Sigmoid colon (tissue), 7 donors: ENCODE results near the gene VRK1. TPM values are rescaled to one million over a fixed set of nuclear protein-coding genes. Genes with fewer than 3 reads are reported as not detected.

Experiments used
- DNase-seq: peaks from one replicate; pipeline ENCODE4 v3.0.0-alpha.2; 2019
- H3K27ac ChIP-seq, 4 donors: fragments of 200-600 bp; sonication (generic); one replicate each; pipeline ENCODE4 v1.5.1; 2016 to 2019; ENCODE audit warnings: mild to moderate bottlenecking in 1 of 4
- H3K27me3 ChIP-seq, 3 donors: fragments of 200-600 bp; sonication (generic); one replicate each; pipeline ENCODE4 v1.5.1; 2019; ENCODE audit warnings: mild to moderate bottlenecking in 1 of 3
- H3K36me3 ChIP-seq, 4 donors: fragments of 200-600 bp; sonication (generic); one replicate each; pipeline ENCODE4 v1.5.1; 2016 to 2019
- H3K4me1 ChIP-seq, 4 donors: fragments of 200-600 bp; sonication (generic); one replicate each; pipeline ENCODE4 v1.5.1; 2017 to 2019
- H3K4me3 ChIP-seq, 4 donors: fragments of 200-600 bp; sonication (generic); one replicate each; pipeline ENCODE4 v1.5.1; 2017 to 2019; ENCODE audit warnings: mild to moderate bottlenecking in 2 of 4, moderate library complexity in 1 of 4
- H3K9me3 ChIP-seq, 4 donors: fragments of 200-600 bp in 3 of 4; sonication (generic) in 3 of 4; one replicate each; pipeline versions ENCODE4 v1.5.1 to v1.6.1; 2013 to 2019
- EP300 ChIP-seq, 4 donors: sonication (generic); formaldehyde crosslinking; IDR thresholded peaks; one replicate each; pipeline ENCODE4 v1.6.1; 2017; ENCODE audit warnings: antibody characterized with exemption in 4 of 4
- POLR2A ChIP-seq, 2 donors: fragments of 450-650 bp; IDR thresholded peaks; one replicate each; pipeline ENCODE4 v1.6.1; 2016; ENCODE audit warnings: antibody characterized with exemption in 2 of 2, mild to moderate bottlenecking in 2 of 2, moderate library complexity in 2 of 2
- POLR2AphosphoS5 ChIP-seq, 4 donors: sonication (generic); formaldehyde crosslinking; IDR thresholded peaks; one replicate each; pipeline ENCODE4 v1.6.1; 2017; ENCODE audit warnings: antibody characterized with exemption in 4 of 4
- WGBS, 2 donors: extraction: QIAGEN DNeasy Blood & Tissue Kit; methylation state at CpG; one replicate each; pipeline ENCODE4 v1.1.7; 2013; 5-methylcytosine and 5-hydroxymethylcytosine counted together
- intact Hi-C: fragments of 100-400 bp; cut with DNase I; formaldehyde crosslinking; loops from one replicate; pipeline ENCODE4 v1.15.1; 2023
- polyA plus RNA-seq, 3 donors: library from polyadenylated mRNA; stranded (reverse); fragments of 200-250 nt; gene quantifications; one replicate each; pipeline ENCODE4 v1.2.3, GENCODE V29; 2013
- total RNA-seq, 4 donors: library from RNA; depleted of rRNA; stranded (reverse); fragments of >200 nt; gene quantifications; one replicate each; pipeline ENCODE4 v1.1.0, GENCODE V29; 2016
- TF ChIP-seq, protein P1 (sequence below), 4 experiments: fragments of 450-650 bp in 3 of 4; fragments of 200-600 bp in 1 of 4; IDR thresholded peaks; one replicate each; pipeline ENCODE4 v1.5.1; 2016 to 2019; ENCODE audit warnings: antibody characterized with exemption in 4 of 4, mild to moderate bottlenecking in 3 of 4, moderate library complexity in 2 of 4
- donor health status: healthy with polysubstance abuse.
- donor health status: Bipolar disorder and iron deficiency.
- donor health status: healthy.

VRK1 gene
- total and polyA plus RNA-seq, 7 donors: 7.8 to 25.7 (median 17.9) TPM

DNA sequence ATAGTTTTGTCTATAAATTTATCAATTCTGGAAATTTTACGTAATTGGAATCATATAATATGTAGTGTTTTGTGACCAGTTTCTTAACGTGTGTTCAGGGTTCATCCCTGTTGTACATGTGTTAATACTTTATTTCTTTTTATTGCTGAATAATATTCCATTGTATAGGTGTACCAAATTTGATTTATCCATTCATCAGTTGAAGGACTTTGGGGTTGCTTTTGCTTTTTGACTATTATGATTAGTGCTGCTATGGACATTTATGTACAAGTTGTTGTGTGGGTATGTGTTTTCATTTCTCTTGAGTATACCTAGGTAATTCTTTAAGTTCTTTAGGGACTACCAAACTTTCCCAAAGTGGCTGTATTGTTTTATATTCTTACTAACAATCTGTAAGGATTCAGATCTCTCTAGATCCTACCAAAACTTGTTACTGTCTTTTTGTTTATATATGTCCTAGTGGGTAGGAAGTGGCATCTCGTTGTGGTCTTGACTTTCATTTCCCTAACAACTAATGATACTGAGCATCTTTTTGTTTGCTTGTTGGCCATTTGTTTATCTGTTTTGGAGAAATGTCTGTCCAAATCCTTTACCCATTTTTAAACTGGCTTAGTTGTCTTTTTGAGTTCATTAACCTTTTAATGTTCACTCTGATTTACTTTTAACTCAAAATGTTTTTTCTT, 14.9 kb downstream of the VRK1 start:
- H3K27ac ChIP-seq: no peak overlapping the region
- no peak for DNase-seq
- 73 to 82% methylated on average over 3 of the region's 3 CpGs for WGBS, 2 donors
- intact Hi-C loops: no loop called here
- H3K4me3 ChIP-seq: no peak overlapping the region
- H3K9me3 ChIP-seq: no peaks in the 10 kb centered on the region
- TF ChIP-seq EP300 (IDR thresholded peaks at IDR 0.05) (no peak), POLR2AphosphoS5 (IDR thresholded peaks at IDR 0.05) (no peak), POLR2A (IDR thresholded peaks at IDR 0.05) (no peak)
- TF ChIP-seq, protein P1, sequence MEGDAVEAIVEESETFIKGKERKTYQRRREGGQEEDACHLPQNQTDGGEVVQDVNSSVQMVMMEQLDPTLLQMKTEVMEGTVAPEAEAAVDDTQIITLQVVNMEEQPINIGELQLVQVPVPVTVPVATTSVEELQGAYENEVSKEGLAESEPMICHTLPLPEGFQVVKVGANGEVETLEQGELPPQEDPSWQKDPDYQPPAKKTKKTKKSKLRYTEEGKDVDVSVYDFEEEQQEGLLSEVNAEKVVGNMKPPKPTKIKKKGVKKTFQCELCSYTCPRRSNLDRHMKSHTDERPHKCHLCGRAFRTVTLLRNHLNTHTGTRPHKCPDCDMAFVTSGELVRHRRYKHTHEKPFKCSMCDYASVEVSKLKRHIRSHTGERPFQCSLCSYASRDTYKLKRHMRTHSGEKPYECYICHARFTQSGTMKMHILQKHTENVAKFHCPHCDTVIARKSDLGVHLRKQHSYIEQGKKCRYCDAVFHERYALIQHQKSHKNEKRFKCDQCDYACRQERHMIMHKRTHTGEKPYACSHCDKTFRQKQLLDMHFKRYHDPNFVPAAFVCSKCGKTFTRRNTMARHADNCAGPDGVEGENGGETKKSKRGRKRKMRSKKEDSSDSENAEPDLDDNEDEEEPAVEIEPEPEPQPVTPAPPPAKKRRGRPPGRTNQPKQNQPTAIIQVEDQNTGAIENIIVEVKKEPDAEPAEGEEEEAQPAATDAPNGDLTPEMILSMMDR (IDR thresholded peaks at IDR 0.05): no peak
- H3K4me1 ChIP-seq: no peaks in the 10 kb centered on the region
- no peaks in the 10 kb centered on the region for H3K27me3 ChIP-seq
- H3K36me3 ChIP-seq: no peaks in the 10 kb centered on the region

DNA sequence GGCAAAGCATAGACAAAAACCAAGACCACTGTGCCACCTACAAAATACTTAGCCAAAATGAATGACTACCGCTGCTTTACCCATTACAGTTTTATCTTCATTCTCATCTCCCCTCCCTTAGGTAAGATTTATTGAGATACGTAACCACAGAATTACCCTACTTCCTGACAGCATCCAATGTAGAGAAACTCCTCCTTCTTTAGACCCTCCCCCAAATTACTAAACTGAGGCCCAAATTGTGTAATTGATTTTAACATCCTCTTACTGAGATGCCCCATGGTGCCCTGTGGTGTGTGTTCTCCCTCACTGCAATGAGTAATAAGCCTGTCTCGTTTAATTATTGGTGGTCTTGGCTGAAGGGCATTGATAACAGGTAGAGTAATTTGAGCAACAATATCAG, 19.1 kb downstream of the VRK1 start:
- intact Hi-C loops: no loop called here
- 91 to 92% methylated on average over 3 of the region's 3 CpGs for whole genome bisulfite sequencing, 2 donors
- Histone ChIP-seq H3K27me3 (no peaks in the 10 kb centered on the region), H3K36me3 (no peaks in the 10 kb centered on the region), H3K4me1 (no peaks in the 10 kb centered on the region), H3K27ac (no peak overlapping the region), H3K4me3 (no peak overlapping the region), H3K9me3 (no peaks in the 10 kb centered on the region)
- TF ChIP-seq EP300 (IDR thresholded peaks at IDR 0.05) (no peak), POLR2AphosphoS5 (IDR thresholded peaks at IDR 0.05) (no peak), POLR2A (IDR thresholded peaks at IDR 0.05) (no peak)
- TF ChIP-seq, protein P1 (IDR thresholded peaks at IDR 0.05): no peak
- no peak for DNase-seq

DNA sequence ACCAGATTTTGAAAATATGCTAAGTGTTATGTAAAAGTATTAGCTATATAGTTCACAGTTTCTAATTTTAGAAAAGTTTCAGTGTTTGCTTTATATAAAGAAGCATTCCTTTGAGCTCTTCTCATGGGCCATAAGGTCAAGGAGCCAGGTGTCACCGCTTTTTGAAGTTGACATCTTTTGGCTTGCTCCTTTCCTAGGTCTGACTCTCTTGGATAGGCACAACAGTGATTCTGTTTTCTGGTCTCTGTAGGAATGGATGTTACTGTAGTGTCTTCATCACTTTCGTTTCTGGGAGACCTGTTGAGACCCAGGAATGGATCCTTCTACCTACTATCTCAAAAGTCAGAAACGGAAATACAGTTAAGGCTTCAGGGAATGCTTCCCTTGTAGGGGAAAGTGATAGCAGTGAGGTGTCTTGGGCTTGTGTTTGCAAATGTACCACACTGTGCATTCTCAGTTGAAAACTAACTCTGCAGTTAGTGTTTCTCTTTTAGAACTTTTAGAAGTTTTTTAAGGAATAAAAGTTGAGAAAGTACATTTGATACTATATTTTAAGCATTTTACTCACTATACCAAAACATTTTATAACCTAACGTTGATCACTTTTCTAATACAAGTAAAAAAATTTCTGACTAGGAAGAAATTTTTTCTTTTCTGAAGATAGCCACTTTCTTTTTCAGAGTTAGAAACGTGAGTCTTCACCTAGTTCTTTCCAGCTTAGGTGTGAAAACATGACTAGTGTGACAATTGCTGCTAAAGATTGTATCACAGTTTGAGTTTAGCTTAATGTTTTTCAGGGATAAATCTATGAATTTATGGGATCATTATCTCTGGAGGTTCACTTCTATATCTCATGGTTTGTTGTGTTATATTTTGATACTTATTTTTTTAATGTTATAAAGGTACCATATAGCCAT, 20.8 kb downstream of the VRK1 start:
- TF ChIP-seq, protein P1 (IDR thresholded peaks at IDR 0.05): no peak
- TF ChIP-seq POLR2AphosphoS5 (IDR thresholded peaks at IDR 0.05): no peak
- TF ChIP-seq POLR2A (IDR thresholded peaks at IDR 0.05): no peak
- no peak for TF ChIP-seq EP300 (IDR thresholded peaks at IDR 0.05)
- DNase-seq: no peak
- Histone ChIP-seq H3K36me3 (no peaks in the 10 kb centered on the region), H3K4me1 (no peaks in the 10 kb centered on the region), H3K4me3 (no peak overlapping the region), H3K9me3 (no peaks in the 10 kb centered on the region), H3K27me3 (no peaks in the 10 kb centered on the region), H3K27ac (no peak overlapping the region)
- WGBS, 2 donors: 82 to 83% methylated on average over 5 of the region's 5 CpGs
- intact Hi-C loops: no loop called here

DNA sequence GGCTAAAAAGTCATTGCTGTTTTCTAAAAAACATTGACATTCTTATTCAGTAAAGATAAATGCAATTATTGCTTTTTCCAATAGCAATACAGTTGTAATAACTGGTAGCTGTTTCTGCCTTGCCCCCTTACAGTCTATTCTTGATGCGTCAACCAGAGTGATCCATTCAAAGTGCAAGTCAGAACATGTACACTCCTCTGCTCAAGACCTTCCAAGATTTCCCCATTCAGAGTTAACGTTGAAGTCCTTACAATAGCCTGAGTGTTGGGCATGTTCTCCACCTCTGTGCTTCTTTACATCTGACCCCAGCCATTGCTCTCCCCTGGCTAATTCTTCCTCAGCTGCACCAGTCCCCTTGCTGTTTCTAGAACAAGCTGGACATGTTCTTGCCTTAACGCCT, 24.3 kb downstream of the VRK1 start:
- Histone ChIP-seq H3K36me3 (no peaks in the 10 kb centered on the region), H3K4me1 (peaks cover 0 to 4% (median under 1%) of the 10 kb centered on the region in 4 donors), H3K27me3 (no peaks in the 10 kb centered on the region), H3K27ac (no peak overlapping the region), H3K9me3 (no peaks in the 10 kb centered on the region), H3K4me3 (no peak overlapping the region)
- intact Hi-C loops: no loop called here
- 95 to 96% methylated on average over 3 of the region's 3 CpGs for WGBS, 2 donors
- TF ChIP-seq POLR2A (IDR thresholded peaks at IDR 0.05) (no peak), EP300 (IDR thresholded peaks at IDR 0.05) (no peak), POLR2AphosphoS5 (IDR thresholded peaks at IDR 0.05) (no peak)
- TF ChIP-seq, protein P1 (IDR thresholded peaks at IDR 0.05): no peak
- no peak for DNase-seq
